HCT116 (cell line): ENCODE measurements around the gene FOXO3. TPM values are rescaled to one million over a fixed set of nuclear protein-coding genes. Genes with fewer than 3 reads are reported as not detected.

Experiments
- ATAC-seq: fragments of 200-7000 bp; cut with Tn5 transposase; 2 replicates; pipeline ENCODE4 v1.9.1; 2020; ENCODE audit warnings: mild to moderate bottlenecking, moderate library complexity
- BruUV-seq: library from RNA; stranded (reverse); fragments of 400-500 nt; replicated peaks from 2 replicates; lab custom pipeline; 2021; lab: Mats Ljungman, UMichigan
- CTCF ChIA-PET: fragments of 300-600 bp; sonication (Branson Sonifier 250); formaldehyde crosslinking; loops from one replicate; lab custom pipeline; 2021; ENCODE audit warnings: antibody characterized with exemption; lab: Charles Lee
- POLR2A ChIA-PET: fragments of 300-600, 350-600 bp; sonication (Branson Sonifier 250); formaldehyde crosslinking; loops from one replicate; lab custom pipeline; 2021; ENCODE audit warnings: antibody characterized with exemption; lab: Charles Lee
- RAD21 ChIA-PET, 2 experiments: fragments of 300-600 bp; sonication (Branson Sonifier 250); formaldehyde crosslinking; loops; one replicate each; lab custom pipeline; 2023; ENCODE audit warnings: low total read pairs in 2 of 2; ENCODE audit not compliant: uncharacterized antibody in 2 of 2, unreplicated experiment in 2 of 2, low non-redundant PET in 1 of 2; lab: Charles Lee
- DNase-seq: peaks from one replicate; pipeline ENCODE4 v3.0.0-alpha.2; 2010; ENCODE audit warnings: low read depth, low spot score
- H2AFZ ChIP-seq: fragments of 200-600 bp; shearing (Covaris generic), sonication (generic); 2 replicates; pipeline ENCODE4 v1.6.1; 2017; ENCODE audit warnings: low read depth, mixed run types, mixed read lengths, antibody characterized with exemption, low read length; ENCODE audit not compliant: poor library complexity, severe bottlenecking
- H3K27ac ChIP-seq: 2 replicates; pipeline ENCODE4 v1.5.1; 2012; ENCODE audit warnings: low read depth, low read length
- H3K27me3 ChIP-seq: fragments of 200-600 bp; sonication (generic); 2 replicates; pipeline ENCODE4 v1.6.1; 2016; ENCODE audit warnings: mixed run types, low read length, mixed read lengths; ENCODE audit not compliant: insufficient read depth
- H3K36me3 ChIP-seq, 2 experiments: fragments of 200-500 bp in 1 of 2; fragments of 200-600 bp in 1 of 2; sonication (Bioruptor generic) in 1 of 2; sonication (generic) in 1 of 2; 2 replicates each; pipeline versions ENCODE4 v1.5.1 to v1.6.1; 2014 to 2016; ENCODE audit warnings: low read length in 2 of 2, inconsistent platforms in 1 of 2, mixed read lengths in 1 of 2, mixed run types in 1 of 2; ENCODE audit not compliant: insufficient read depth in 2 of 2, control insufficient read depth in 1 of 2
- H3K4me1 ChIP-seq, 2 experiments: fragments of 200-600 bp in 1 of 2; sonication (generic) in 1 of 2; 2 replicates each; pipeline versions ENCODE4 v1.5.1 to v1.6.1; 2012 to 2017; ENCODE audit warnings: low read length in 2 of 2, inconsistent platforms in 1 of 2, mild to moderate bottlenecking in 1 of 2, mixed read lengths in 1 of 2, mixed run types in 1 of 2, moderate library complexity in 1 of 2; ENCODE audit not compliant: insufficient read depth in 2 of 2, control insufficient read depth in 1 of 2
- H3K4me2 ChIP-seq: fragments of 200-600 bp; sonication (generic); 2 replicates; pipeline ENCODE4 v1.6.1; 2017; ENCODE audit warnings: mixed run types, low read length, mixed read lengths
- H3K4me3 ChIP-seq, 2 experiments: fragments of 200-600 bp in 1 of 2; sonication (generic) in 1 of 2; replicated peaks in 1 of 2; 2 replicates each; pipeline ENCODE4 v1.5.1; 2011 to 2016; ENCODE audit warnings: low read length in 2 of 2, control low read depth in 1 of 2, low read depth in 1 of 2, mild to moderate bottlenecking in 1 of 2, mixed read lengths in 1 of 2, mixed run types in 1 of 2
- H3K79me2 ChIP-seq: fragments of 200-600 bp; sonication (generic); 2 replicates; pipeline ENCODE4 v1.6.1; 2017; ENCODE audit warnings: mild to moderate bottlenecking, mixed run types, low read length, moderate library complexity, mixed read lengths; ENCODE audit not compliant: insufficient read depth
- H3K9ac ChIP-seq: fragments of 200-600 bp; sonication (generic); 2 replicates; pipeline ENCODE4 v1.6.1; 2016; ENCODE audit warnings: low read length, mixed read lengths
- H3K9me2 ChIP-seq: fragments of 200-600 bp; sonication (generic), shearing (Covaris generic); 2 replicates; pipeline ENCODE4 v1.6.1; 2017; ENCODE audit warnings: mixed run types, mild to moderate bottlenecking, moderate library complexity; ENCODE audit not compliant: insufficient read depth
- H3K9me3 ChIP-seq, 2 experiments: fragments of 200-500 bp in 1 of 2; fragments of 200-600 bp in 1 of 2; sonication (Bioruptor generic) in 1 of 2; sonication (generic) in 1 of 2; 2 replicates each; pipeline ENCODE4 v1.6.1; 2014 to 2017; ENCODE audit warnings: low read length in 2 of 2, mixed read lengths in 2 of 2, inconsistent platforms in 1 of 2, low read depth in 1 of 2, mild to moderate bottlenecking in 1 of 2, mixed run types in 1 of 2, moderate library complexity in 1 of 2; ENCODE audit not compliant: control insufficient read depth in 1 of 2, insufficient read depth in 1 of 2
- H4K20me1 ChIP-seq: fragments of 200-600 bp; sonication (generic), shearing (Covaris generic); 2 replicates; pipeline ENCODE4 v1.6.1; 2017; ENCODE audit warnings: mixed run types, mild to moderate bottlenecking, moderate library complexity; ENCODE audit not compliant: insufficient read depth
- CBX3 ChIP-seq: IDR thresholded peaks from 2 replicates; pipeline ENCODE4 v1.6.1; 2012; ENCODE audit warnings: low read depth
- CEBPB ChIP-seq: IDR thresholded peaks from 2 replicates; pipeline ENCODE4 v1.6.1; 2012; ENCODE audit warnings: low read depth
- EGR1 ChIP-seq: IDR thresholded peaks from 2 replicates; pipeline ENCODE4 v1.6.1; 2012; ENCODE audit warnings: low read depth
- ELF1 ChIP-seq: IDR thresholded peaks from 2 replicates; pipeline ENCODE4 v1.6.1; 2012; ENCODE audit warnings: low read depth, borderline replicate concordance
- EZH2 ChIP-seq: fragments of 200-600 bp; sonication (generic); IDR thresholded peaks from 2 replicates; pipeline ENCODE4 v1.6.1; 2017; ENCODE audit warnings: antibody characterized with exemption, mixed run types
- SIN3A ChIP-seq: IDR thresholded peaks from 2 replicates; pipeline ENCODE4 v1.6.1; 2012; ENCODE audit warnings: low read depth
- TCF7L2 ChIP-seq: IDR thresholded peaks from 2 replicates; pipeline ENCODE4 v1.7.0; 2011; ENCODE audit warnings: borderline replicate concordance, inconsistent platforms; ENCODE audit not compliant: insufficient read depth, insufficient read length; ENCODE audit errors: extremely low read depth
- intact Hi-C: fragments of 100-400 bp; cut with micrococcal nuclease; formaldehyde crosslinking; loops from 2 replicates; pipeline ENCODE4 v1.10.0; 2022
- total RNA-seq: library from RNA; stranded (reverse); gene quantifications from one replicate; pipeline ENCODE4 v1.2.1, GENCODE V29; 2021; ENCODE audit not compliant: unreplicated experiment
- TF ChIP-seq, protein P1 (sequence below): IDR thresholded peaks from 2 replicates; pipeline ENCODE4 v1.6.1; 2012
- TF ChIP-seq, protein P2 (sequence below): IDR thresholded peaks from 2 replicates; pipeline ENCODE4 v1.6.1; 2011; ENCODE audit warnings: mild to moderate bottlenecking, low read length, moderate library complexity; ENCODE audit not compliant: insufficient replicate concordance; ENCODE audit errors: extremely low read depth

FOXO3 gene
- total RNA-seq, 1 experiment from 2014 or later, result 40.0 TPM

DNA sequence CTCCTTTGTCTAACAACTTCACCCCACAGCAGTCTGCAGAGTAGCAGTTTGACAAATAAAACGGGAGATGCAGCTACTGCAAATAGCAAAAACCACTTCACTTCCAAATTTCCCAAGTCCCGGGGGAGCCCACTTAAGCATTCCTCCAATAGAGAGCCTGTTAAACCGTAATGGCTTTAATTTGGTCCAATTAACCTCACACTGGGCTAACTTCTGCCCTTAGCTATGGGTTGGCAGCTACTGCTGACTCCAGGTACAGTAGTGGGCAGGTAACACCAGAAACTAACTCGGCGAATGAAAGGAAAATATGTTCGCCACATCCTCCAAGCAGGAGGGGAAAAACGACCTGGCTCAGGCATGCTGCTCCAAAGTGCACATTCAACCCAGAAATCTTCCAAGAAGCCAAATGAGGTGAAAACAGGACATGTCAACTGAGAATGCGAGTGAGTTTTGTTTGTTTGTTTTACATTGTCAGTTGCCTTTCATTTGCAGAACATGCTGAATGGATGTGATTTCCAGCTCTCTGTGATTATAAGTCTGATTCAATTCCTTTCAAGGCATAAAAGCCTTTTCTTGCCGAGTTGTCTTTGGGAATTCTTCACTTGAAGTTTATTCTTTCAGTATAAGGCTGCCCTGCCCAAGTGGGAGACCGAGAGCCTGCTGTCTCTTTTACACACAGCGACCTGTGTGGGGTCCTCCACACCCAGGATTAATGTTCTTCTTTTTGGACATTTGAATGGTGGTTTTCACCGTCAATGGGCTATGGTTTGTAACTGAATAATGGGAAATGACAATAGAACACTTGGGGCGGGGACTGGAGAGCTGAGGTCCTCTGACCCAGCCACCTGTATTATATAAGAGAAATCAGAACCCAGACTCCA, 170.2 kb downstream of the FOXO3 start:
- Histone ChIP-seq H3K9ac (no peak overlapping the region), H3K79me2 (no peaks in the 10 kb centered on the region), H3K4me1 (peaks cover 24 to 60% of the 10 kb centered on the region in 2 experiments), H4K20me1 (no peaks in the 10 kb centered on the region), H3K36me3 (no peaks in the 10 kb centered on the region), H3K9me3 (no peaks in the 10 kb centered on the region), H2AFZ (no peak overlapping the region), H3K9me2 (no peaks in the 10 kb centered on the region), H3K27me3 (no peaks in the 10 kb centered on the region), H3K27ac (no peak overlapping the region), H3K4me3 (no peak overlapping the region), H3K4me2 (no peak overlapping the region)
- CTCF ChIA-PET, result no interaction called here
- DNase-seq, result no peak
- no TSS peak for BruUV-seq
- RAD21 ChIA-PET, result no interaction called here
- POLR2A ChIA-PET, result no interaction called here
- intact Hi-C loops, result no loop called here
- ATAC-seq, result no peak
- no peak for TF ChIP-seq EZH2
- no peak for TF ChIP-seq SIN3A
- TF ChIP-seq CEBPB, result no peak
- no peak for TF ChIP-seq ELF1
- no peak for TF ChIP-seq CBX3
- TF ChIP-seq, protein P1, sequence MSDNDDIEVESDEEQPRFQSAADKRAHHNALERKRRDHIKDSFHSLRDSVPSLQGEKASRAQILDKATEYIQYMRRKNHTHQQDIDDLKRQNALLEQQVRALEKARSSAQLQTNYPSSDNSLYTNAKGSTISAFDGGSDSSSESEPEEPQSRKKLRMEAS, result no peak
- no peak for TF ChIP-seq EGR1
- TF ChIP-seq TCF7L2, result no peak
- TF ChIP-seq, protein P2, sequence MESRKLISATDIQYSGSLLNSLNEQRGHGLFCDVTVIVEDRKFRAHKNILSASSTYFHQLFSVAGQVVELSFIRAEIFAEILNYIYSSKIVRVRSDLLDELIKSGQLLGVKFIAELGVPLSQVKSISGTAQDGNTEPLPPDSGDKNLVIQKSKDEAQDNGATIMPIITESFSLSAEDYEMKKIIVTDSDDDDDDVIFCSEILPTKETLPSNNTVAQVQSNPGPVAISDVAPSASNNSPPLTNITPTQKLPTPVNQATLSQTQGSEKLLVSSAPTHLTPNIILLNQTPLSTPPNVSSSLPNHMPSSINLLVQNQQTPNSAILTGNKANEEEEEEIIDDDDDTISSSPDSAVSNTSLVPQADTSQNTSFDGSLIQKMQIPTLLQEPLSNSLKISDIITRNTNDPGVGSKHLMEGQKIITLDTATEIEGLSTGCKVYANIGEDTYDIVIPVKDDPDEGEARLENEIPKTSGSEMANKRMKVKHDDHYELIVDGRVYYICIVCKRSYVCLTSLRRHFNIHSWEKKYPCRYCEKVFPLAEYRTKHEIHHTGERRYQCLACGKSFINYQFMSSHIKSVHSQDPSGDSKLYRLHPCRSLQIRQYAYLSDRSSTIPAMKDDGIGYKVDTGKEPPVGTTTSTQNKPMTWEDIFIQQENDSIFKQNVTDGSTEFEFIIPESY, result no peak
